Hypothalamus (tissue), 51 donors: ENCODE results near the gene PLPP3.
A peak's percentile ranks its signal among the peaks of the same experiment; 100 is the strongest.

ENCODE experiments used
- DNase-seq, 51 donors: peaks; one replicate each; lab custom pipeline; 2025; lab: John Stamatoyannopoulos, UW

The PLPP3 gene

GRCh38 chr1:56472860-56473259 lies 106.5 kb downstream of the PLPP3 start:
- no peak for DNase-seq

GRCh38 chr1:56469640-56470371 lies 109.6 kb downstream of the PLPP3 start:
- DNase-seq = peak in 1 of 51 donors; percentile 11

GRCh38 chr1:56468518-56468917 lies 110.8 kb downstream of the PLPP3 start:
- DNase-seq = peak in 1 of 51 donors; percentile 10

GRCh38 chr1:56466538-56466937 lies 112.8 kb downstream of the PLPP3 start:
- DNase-seq = no peak

- no peak for DNase-seq
Observed at GRCh38 chr1:56464294-56464693, 115.1 kb downstream of the PLPP3 start.

GRCh38 chr1:56463376-56463775 lies 116.0 kb downstream of the PLPP3 start:
- no peak for DNase-seq

GRCh38 chr1:56462209-56462608 lies 117.2 kb downstream of the PLPP3 start:
- no peak for DNase-seq

- no peak for DNase-seq
Observed at GRCh38 chr1:56461158-56462127, 117.9 kb downstream of the PLPP3 start.

- DNase-seq = no peak
Observed at GRCh38 chr1:56459260-56459659, 120.1 kb downstream of the PLPP3 start.

GRCh38 chr1:56457756-56458375 lies 121.5 kb downstream of the PLPP3 start:
- no peak for DNase-seq

- DNase-seq = no peak
Observed at GRCh38 chr1:56456435-56457101, 122.8 kb downstream of the PLPP3 start.

GRCh38 chr1:56453417-56454078 lies 125.8 kb downstream of the PLPP3 start:
- DNase-seq = no peak

- DNase-seq = no peak
Observed at GRCh38 chr1:56453016-56453415, 126.3 kb downstream of the PLPP3 start.

GRCh38 chr1:56452027-56453011 lies 127.0 kb downstream of the PLPP3 start:
- DNase-seq = no peak

- no peak for DNase-seq
Observed at GRCh38 chr1:56451491-56451890, 127.9 kb downstream of the PLPP3 start.

- no peak for DNase-seq
Observed at GRCh38 chr1:56450004-56450666, 129.2 kb downstream of the PLPP3 start.

- DNase-seq = no peak
Observed at GRCh38 chr1:56448529-56449300, 130.6 kb downstream of the PLPP3 start.

- no peak for DNase-seq
Observed at GRCh38 chr1:56447823-56448222, 131.5 kb downstream of the PLPP3 start.
